ENCODE data around the gene LSM8.
"Not testable (repeated sequence)": the region's sequence is repeated elsewhere in the genome, so short reads cannot be mapped to it uniquely, and the experiment has no call there.

Gene LSM8

DNA sequence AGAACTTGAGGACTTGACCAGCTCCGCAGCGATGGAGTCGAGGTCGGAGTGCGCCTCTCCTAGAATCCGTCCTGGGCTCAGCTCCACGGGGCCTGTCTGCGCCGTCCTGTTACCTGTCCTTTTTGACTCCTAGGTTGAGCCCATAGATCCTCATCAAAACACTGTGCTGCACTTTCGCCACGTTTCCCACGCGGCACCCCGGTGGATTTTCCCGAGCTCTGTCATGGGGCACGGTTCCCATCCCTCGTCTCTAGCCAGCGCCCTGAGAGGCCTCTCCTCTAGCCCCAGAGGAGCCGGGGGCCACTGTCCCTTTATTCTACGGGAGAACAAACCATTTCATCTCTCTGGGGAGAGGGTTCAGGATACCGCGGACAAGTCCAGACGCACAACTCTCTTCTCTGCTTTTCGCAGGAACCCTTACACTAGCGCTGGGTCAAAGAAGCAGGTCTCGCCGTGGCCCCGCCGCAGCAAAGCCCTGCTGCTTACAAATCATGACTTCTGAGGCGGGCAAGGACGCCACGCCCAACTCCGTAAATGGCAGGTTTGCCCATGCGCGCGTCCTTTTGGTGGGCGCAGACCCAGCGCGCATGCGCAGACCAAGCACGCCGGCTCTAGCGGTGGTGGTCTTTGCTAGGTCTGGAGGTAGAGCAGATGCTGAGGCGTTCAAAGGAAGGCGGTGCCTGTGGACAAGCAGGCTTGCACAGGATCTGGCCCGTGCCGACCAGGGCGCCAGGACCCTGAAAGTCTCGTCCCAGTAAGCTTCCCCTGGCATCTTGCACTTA is 30.3 kb downstream of the LSM8 start:
- peak; percentile 91 for DNase-seq

DNA sequence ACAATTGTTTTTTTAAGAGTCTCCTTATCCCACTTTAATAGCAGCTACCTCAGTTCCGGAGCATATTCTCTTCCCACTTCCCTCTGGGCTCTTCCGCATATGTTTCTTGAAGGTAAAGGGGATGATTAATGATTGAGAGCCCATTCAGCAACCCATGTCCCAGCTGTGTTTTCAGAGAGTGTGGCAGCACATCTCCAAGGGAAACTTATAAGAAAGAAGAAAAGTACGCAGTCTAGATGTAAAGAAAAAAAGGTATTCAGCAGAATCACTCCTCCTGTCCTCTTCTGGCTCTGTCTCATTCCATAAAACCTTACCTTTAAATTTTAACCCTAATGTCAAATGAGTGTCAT is 30.8 kb downstream of the LSM8 start:
- DNase-seq = no peak

DNA sequence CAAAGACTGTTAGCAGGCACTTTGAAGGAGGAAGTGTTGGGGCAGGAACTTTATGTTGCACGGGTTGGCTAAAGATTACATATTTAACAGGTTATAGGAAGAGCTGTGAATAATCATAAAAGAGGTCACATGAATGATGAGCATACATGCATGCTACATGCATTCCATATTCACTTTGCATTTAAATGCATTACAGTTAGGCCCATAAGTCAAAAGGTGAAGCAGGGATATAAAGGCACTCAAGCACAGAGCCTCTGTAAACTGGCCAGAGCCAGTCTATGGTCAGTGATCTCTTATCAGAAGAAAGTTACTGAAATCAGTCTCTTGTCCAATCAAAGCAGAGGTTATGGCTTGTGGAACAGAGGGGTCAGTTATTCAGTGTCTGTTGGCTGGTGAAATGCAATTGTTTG is 33.3 kb downstream of the LSM8 start:
- DNase-seq = no peak

DNA sequence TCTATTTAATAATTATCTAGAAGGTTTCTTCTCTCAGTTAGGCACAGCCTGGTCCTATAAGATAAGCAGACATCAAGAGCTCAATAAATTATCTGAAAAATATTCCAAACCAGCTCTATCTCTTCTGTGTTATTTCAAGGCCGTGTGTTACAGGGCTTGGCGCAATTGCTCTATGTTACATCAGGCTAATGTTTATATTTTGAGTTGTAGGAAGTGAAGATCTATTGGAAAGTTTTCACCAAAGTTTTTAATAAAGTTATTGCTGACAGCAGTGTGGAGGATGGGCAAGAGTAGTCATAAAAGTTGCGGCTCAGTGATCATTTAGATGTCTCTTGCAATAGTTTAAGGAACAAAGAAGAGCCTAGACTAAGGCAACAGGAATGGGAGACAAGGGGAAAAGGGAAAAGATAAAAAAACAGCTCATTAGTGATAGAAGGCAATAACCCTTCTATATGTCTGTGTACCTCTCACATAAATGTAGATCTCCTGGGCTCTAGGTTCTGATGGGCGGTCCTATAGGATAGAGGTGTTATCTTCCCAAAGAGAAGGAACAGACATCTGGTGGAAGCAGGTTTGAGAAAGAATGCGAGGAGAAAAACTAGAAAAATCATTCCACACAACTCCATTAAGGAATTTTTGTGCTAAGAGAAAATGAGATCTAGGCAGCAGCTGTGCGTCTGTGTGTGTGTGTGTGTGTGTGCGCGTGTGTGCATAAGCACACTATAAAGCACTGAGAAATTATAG is 34.6 kb downstream of the LSM8 start:
- no peak for DNase-seq

DNA sequence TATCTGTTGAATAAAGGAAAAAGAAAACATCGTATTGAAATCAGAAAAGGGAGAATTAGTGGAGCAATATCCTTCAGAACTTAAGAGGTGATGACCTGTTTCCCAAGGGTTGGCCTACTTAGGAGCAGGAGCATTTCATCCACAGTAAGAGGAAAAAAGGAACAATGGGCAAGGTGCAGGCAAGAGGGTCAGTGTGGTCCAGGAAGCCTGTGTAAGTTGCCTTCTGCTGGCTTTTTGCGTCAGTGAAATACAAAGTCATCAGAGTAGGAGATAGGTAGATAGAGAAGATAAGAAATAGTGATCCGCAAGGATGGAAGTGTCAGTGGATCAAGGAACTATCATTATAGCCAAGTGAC is 35.2 kb downstream of the LSM8 start:
- DNase-seq = no peak

DNA sequence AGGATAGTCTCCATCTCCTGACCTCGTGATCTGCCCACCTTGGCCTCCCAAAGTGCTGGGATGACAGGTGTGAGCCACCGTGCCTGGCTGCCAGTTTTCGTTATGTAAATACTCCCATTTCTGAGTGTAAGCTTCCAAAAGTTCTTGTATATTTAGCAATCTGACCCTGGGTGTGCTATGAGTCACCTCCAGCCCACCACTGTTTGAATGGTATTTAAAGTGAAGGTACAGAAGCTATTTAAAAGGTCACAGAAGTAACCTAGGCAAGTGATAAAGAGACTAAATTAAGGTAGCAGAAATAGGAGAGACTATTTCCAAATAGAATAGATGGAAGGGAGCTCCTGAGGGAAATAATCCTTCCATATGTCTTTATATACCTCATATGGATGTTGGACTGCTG is 36.6 kb downstream of the LSM8 start:
- DNase-seq = no peak

DNA sequence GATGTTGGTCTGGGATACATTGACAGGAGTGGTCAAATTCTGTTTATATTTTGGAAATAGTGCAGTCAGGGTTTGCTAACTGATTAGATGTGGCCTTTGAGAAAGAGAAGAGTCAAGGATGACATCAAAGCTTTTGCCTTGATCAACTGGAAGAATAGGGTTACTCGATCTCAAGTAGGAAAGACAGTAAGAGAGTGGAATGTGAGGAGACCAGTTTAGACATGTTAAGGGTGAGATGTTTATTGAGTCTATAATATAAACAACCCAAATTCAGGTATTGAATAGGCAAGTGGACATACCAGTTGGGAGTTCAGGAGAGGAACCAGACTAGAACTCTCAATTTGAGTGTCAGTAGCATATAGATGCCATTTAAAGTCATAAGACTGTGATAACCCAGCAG is 38.6 kb downstream of the LSM8 start:
- DNase-seq = no peak

DNA sequence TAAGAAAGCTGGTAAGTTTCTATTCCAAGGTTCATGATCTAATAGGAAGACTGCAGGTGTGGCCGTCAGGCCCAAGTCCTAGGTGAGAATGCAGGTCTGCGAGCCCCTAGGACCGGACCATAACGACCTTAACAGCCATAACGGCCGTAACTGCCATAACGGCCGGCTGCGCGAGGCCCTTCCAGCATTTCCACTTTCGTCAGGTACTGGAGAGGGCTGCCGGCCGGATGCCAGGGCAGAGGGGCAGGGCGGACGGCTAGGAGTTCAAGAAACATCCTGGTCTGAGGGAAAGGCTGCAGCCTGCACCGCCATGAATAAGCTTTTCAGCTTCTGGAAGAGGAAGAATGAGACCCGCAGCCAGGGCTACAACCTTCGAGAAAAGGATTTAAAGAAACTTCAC is 40.6 kb downstream of the LSM8 start, which contains the start of gene ANKRD7:
Gene ANKRD7, plus strand, starts transcription at position 184 of the 400 bp plus-strand sequence. Its CDS starts 127 bp downstream, at position 311.
- no peak for DNase-seq

DNA sequence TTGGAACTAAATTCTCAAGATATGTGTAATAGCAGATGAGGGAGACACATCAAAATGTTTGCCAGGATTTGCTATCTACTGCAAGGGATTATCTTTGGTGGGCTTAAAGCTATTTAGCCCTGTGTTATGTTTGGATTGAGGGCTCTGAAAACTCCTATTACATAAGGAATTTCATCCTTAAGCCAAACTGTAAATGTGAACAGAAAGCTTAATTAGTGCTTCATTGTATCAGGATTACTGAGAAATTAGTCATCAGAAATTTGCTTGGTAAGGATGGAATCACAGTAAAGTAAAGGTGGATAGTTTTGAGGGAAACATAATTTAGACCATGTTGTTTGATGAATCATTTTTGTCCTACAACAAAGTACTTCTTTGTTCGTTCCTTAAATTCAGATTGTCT is 48.9 kb downstream of the LSM8 start:
- DNase-seq = no peak

DNA sequence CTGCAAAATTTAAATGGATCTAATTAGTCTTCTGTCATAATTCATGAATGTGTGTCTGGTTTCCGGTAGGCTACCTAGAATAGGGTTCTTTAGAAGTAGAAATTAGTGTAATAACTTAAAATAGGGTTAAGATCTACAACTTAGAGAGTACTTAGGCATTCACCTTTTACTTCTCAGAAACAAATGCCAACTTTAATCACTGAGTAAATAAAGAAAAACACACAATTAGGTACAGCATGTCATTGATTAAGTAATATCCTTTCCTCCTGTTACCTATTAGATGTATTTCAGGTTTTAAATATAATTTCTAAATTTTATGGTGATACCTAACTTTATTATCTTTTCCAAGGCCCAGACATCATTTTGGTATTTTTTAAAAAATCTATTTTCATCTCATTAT is 49.8 kb downstream of the LSM8 start:
- DNase-seq = no peak

DNA sequence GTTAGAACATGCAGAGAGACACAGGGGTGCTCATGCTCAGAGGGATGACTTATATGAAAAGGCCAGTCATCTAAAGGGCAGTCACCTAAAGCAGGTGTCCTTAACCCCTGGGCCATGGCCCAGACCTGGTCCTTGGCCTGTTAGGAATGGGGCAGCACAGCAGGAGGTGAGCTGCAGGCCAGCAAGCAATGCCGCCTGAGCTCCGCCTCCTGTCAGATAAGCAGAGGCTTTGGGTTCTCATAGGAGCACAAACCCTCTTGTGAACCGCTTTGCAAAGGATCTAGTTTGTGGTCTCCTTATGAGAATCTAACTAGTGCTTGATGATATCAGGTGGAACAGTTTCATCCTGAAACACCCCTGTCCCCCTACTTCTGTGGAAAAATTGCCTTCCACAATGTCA is 55.0 kb downstream of the LSM8 start:
- DNase-seq = no peak

DNA sequence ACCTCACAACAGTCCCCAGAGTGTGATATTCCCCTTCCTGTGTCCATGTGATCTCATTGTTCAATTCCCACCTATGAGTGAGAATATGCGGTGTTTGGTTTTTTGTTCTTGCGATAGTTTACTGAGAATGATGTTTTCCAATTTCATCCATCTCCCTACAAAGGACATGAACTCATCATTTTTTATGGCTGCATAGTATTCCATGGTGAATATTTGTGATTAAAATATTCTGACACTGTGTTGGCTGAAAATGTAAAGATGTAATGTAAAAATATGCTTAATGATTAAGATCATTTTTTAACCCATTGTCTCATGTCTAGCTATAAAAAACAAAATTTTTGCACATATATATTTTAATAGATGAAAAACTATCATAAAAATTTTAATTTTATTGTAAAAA is 56.4 kb downstream of the LSM8 start:
- not testable (repeated sequence) for DNase-seq

Measured in DMS53 (cell line).